Upper lobe of left lung (tissue), 6 donors: ENCODE results near the gene KAZN. TPM values are rescaled to one million over a fixed set of nuclear protein-coding genes. Genes with fewer than 3 reads are reported as not detected.

Experiments
- ATAC-seq, 2 donors: fragments of 200-7000 bp; cut with Tn5 transposase; one replicate each; pipeline ENCODE4 v1.9.1; 2022; ENCODE audit warnings: mild to moderate bottlenecking in 2 of 2, moderate library complexity in 2 of 2; ENCODE audit not compliant: low FRiP score in 2 of 2
- DNase-seq, 2 donors: peaks; one replicate each; pipeline ENCODE4 v3.0.0-alpha.2; 2019 to 2020
- H3K27ac ChIP-seq, 4 donors: fragments of 200-600 bp; sonication (generic); one replicate each; pipeline ENCODE4 v1.5.1; 2016 to 2019
- H3K27me3 ChIP-seq, 4 donors: fragments of 200-600 bp; sonication (generic); one replicate each; pipeline ENCODE4 v1.5.1; 2017 to 2019
- H3K36me3 ChIP-seq, 4 donors: fragments of 200-600 bp; sonication (generic); one replicate each; pipeline ENCODE4 v1.5.1; 2016 to 2019
- H3K4me1 ChIP-seq, 4 donors: fragments of 200-600 bp; sonication (generic); one replicate each; pipeline ENCODE4 v1.5.1; 2018 to 2019
- H3K4me3 ChIP-seq, 4 donors: fragments of 200-600 bp; sonication (generic); one replicate each; pipeline ENCODE4 v1.5.1; 2017 to 2019; ENCODE audit warnings: mild to moderate bottlenecking in 2 of 4, moderate library complexity in 1 of 4
- H3K9me3 ChIP-seq, 4 donors: fragments of 200-600 bp; sonication (generic); one replicate each; pipeline ENCODE4 v1.5.1; 2018 to 2019
- EP300 ChIP-seq, 4 donors: sonication (generic); formaldehyde crosslinking; IDR thresholded peaks; one replicate each; pipeline ENCODE4 v1.5.1; 2017; ENCODE audit warnings: antibody characterized with exemption in 4 of 4, control low read depth in 2 of 4
- POLR2A ChIP-seq, 4 donors: fragments of 450-650 bp; IDR thresholded peaks; one replicate each; pipeline ENCODE4 v1.5.1; 2016 to 2017; ENCODE audit warnings: antibody characterized with exemption in 4 of 4, mild to moderate bottlenecking in 2 of 4
- POLR2AphosphoS5 ChIP-seq, 2 donors: sonication (generic); formaldehyde crosslinking; IDR thresholded peaks; one replicate each; pipeline ENCODE4 v1.5.1; 2017; ENCODE audit warnings: antibody characterized with exemption in 2 of 2
- WGBS, 2 donors: methylation state at CpG; one replicate each; pipeline ENCODE4 v1.1.5; 2017 to 2018; 5-methylcytosine and 5-hydroxymethylcytosine counted together
- total RNA-seq, 6 donors: library from RNA; depleted of rRNA in 4 of 6; stranded (reverse); fragments of >200 nt in 4 of 6; gene quantifications; one replicate each; pipeline versions ENCODE4 v1.1.0 to v1.2.1, GENCODE V29; 2016 to 2021
- TF ChIP-seq, protein P1 (sequence below), 6 experiments: fragments of 450-650 bp in 4 of 6; fragments of 200-600 bp in 2 of 6; sonication (generic) in 2 of 6; IDR thresholded peaks; one replicate each; pipeline ENCODE4 v1.5.1; 2016 to 2019; ENCODE audit warnings: antibody characterized with exemption in 6 of 6
- donor health status: DM: no; HTN: no; CAD: no; lungs with moderate emphysema.
- donor health status: DM: no; HTN: yes; CAD: no; lungs with severe emphysema.

The KAZN gene
- total RNA-seq, 6 donors from 2014 or later, result 11.5 to 30.0 (median 17.6) TPM

DNA sequence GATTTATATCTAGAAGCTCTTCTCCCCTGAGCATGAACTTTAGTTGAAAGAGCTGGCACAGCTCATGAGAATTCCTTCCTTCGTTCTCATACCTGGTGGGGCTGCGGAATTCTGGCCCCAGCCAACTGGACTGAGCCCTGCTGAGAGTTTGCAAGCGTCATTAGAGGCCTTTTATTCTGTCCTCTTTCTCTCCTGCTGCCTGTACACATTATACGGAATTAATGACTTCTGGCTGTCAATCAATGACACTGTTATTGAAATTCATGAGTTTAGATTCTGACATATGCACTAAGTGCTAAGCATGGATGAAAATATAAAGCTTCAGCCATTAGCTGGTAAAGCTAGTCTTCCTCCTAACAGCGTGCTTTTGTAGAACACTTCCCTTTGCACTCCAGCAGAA, 27.5 kb downstream of the KAZN start:
- 72 to 85% methylated on average over 5 of the region's 5 CpGs for WGBS, 2 donors
- Histone ChIP-seq H3K27me3 (no peaks in the 10 kb centered on the region), H3K4me1 (peaks cover 0 to 5% (median 0%) of the 10 kb centered on the region in 4 donors), H3K36me3 (no peaks in the 10 kb centered on the region), H3K4me3 (no peak overlapping the region), H3K27ac (no peak overlapping the region), H3K9me3 (peaks cover 0 to 3% (median 0%) of the 10 kb centered on the region in 4 donors)
- ATAC-seq (no peak), DNase-seq (no peak)
- TF ChIP-seq, protein P1, sequence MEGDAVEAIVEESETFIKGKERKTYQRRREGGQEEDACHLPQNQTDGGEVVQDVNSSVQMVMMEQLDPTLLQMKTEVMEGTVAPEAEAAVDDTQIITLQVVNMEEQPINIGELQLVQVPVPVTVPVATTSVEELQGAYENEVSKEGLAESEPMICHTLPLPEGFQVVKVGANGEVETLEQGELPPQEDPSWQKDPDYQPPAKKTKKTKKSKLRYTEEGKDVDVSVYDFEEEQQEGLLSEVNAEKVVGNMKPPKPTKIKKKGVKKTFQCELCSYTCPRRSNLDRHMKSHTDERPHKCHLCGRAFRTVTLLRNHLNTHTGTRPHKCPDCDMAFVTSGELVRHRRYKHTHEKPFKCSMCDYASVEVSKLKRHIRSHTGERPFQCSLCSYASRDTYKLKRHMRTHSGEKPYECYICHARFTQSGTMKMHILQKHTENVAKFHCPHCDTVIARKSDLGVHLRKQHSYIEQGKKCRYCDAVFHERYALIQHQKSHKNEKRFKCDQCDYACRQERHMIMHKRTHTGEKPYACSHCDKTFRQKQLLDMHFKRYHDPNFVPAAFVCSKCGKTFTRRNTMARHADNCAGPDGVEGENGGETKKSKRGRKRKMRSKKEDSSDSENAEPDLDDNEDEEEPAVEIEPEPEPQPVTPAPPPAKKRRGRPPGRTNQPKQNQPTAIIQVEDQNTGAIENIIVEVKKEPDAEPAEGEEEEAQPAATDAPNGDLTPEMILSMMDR (IDR thresholded peaks at IDR 0.05), result no peak
- TF ChIP-seq POLR2A (IDR thresholded peaks at IDR 0.05), result no peak
- no peak for TF ChIP-seq EP300 (IDR thresholded peaks at IDR 0.05)
- TF ChIP-seq POLR2AphosphoS5 (IDR thresholded peaks at IDR 0.05), result no peak

DNA sequence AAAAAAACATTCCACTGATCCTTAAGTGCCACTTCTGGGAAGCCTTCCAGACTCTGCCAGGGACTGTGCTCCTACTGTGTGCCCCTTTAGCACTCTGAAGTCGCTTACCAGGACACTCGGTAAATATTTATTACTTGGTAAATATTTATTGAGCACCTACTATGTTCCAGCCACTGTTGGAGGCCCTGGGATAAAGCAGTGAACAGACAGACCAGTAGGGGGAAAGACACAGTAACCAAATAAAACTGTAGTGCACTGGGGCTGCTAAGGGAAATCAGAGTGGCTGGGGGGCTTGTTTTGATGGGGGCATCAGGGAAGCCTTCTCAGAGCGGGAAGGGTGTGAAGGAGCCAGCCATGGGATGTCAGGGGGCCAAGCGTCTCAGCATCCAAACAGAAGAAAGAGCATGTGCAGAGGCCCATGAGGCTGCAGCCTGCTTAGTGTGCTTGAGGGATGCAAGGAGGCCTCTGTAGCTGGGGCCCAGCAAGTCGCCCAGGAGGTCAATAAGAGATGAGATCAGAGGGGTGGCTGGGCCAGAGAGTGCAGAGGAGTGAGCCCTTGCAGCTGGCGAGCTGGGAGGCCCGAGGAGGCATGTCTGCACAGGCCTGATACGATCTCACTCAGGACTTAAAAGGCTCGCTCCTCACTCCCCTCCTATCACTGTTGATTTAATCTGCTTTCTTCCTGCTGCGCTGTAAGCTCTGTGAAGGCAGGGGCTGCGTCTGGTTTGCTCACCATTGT, 28.6 kb downstream of the KAZN start:
- peak overlapping the region in 2 of 4 donors; percentile 16 to 27 for H3K27ac ChIP-seq
- H3K27me3 ChIP-seq, result no peaks in the 10 kb centered on the region
- DNase-seq (no peak), ATAC-seq (peak; percentile 75 to 90)
- H3K9me3 ChIP-seq, result peaks cover 0 to 3% (median 0%) of the 10 kb centered on the region in 4 donors
- no peak overlapping the region for H3K4me3 ChIP-seq
- H3K4me1 ChIP-seq, result peaks cover 0 to 5% (median 0%) of the 10 kb centered on the region in 4 donors
- TF ChIP-seq POLR2A (IDR thresholded peaks at IDR 0.05) (no peak), EP300 (IDR thresholded peaks at IDR 0.05) (no peak)
- TF ChIP-seq, protein P1 (IDR thresholded peaks at IDR 0.05), result no peak
- WGBS, 2 donors, result 61 to 63% methylated on average over 8 to 11 of the region's 11 CpGs
- no peaks in the 10 kb centered on the region for H3K36me3 ChIP-seq

DNA sequence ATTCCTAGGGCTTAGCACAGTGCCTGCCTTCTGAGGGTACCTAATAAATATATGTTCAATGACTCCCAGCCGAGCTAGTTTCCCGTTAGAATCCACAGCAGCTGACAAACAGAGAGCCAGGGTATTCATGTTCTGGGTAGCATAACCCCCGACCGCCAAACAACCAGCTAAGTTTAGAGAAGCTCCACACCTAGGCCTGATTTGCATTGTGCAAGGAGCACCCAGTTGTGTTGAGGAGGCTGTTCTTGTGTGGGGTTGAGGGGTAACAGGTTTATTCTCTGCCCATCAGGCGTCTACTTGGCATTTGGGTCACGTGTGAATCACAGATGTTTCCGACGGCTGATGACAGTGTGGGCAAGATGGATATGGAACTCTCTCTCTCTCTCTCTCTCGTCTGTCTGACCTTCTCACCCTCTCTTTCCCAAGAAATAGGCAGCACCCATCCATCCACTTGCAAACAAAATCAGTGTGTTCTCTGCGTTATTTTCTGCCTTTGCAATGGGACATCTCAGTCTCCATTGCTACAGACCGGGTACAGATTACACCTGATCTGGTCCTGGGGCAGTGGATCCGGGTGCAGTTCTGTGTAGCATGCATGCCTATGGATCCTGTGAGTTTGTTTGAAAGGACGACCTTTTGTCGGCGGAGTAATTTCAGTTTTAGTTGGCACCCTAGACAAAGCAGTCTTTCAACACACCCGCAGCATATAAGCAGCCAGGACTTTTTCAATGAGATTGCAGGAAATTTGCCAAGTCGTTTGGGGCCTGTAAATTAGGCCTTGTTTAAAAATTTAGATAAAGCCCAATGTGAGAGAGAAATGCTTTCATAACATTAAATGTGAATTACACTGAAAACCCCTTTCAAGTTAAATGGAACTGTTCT, 29.4 kb downstream of the KAZN start:
- Histone ChIP-seq H3K36me3 (no peaks in the 10 kb centered on the region), H3K27ac (peak overlapping the region in 2 of 4 donors; percentile 16 to 27), H3K4me1 (peaks cover 0 to 5% (median 0%) of the 10 kb centered on the region in 4 donors), H3K9me3 (peaks cover 0 to 3% (median 0%) of the 10 kb centered on the region in 4 donors), H3K27me3 (no peaks in the 10 kb centered on the region), H3K4me3 (no peak overlapping the region)
- TF ChIP-seq, protein P1 (IDR thresholded peaks at IDR 0.05), result no peak
- TF ChIP-seq POLR2A (IDR thresholded peaks at IDR 0.05) (no peak), POLR2AphosphoS5 (IDR thresholded peaks at IDR 0.05) (no peak), EP300 (IDR thresholded peaks at IDR 0.05) (no peak)
- ATAC-seq (peak in 1 of 2 donors; percentile 20), DNase-seq (no peak)
- WGBS, 2 donors, result 35 to 59% methylated on average over 15 to 17 of the region's 17 CpGs

DNA sequence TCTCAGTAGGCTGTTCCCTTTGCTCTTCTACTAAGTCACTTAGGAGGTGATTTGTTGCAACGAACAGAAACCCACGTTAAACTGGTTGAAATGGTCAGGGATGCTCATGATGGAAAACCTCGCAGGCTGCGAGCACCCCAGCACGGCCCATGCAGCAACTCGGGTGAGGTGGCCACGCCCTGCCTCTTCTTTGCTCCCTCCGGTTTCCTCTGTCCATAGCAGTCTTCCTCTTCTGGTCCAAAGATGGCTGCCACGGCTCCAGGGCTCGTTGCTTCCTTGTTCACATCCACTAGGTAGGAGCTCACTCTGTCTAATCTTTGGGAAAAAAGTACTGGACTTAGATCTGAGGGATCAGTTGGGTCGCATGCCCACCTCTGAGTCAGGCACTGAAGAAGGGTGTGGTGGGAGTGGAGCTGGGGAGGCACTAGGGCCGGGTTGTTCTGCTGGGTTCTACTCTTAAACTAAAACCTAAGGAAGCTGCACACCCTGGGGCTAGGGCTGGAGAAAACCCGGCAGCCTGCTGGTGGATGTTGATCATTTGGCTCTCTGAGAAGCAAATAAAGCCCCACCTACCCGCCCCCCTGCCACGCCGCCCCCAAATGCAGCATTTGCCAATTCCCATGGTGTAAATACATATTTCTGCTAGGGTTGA, 31.0 kb downstream of the KAZN start:
- H3K27ac ChIP-seq, result no peak overlapping the region
- no peak for DNase-seq
- WGBS, 2 donors, result 89 to 91% methylated on average over 13 to 16 of the region's 16 CpGs
- no peak overlapping the region for H3K4me3 ChIP-seq
- H3K36me3 ChIP-seq, result no peaks in the 10 kb centered on the region
- TF ChIP-seq, protein P1 (IDR thresholded peaks at IDR 0.05), result no peak
- TF ChIP-seq EP300 (IDR thresholded peaks at IDR 0.05), result no peak
- H3K4me1 ChIP-seq, result peaks cover 0 to 5% (median 0%) of the 10 kb centered on the region in 4 donors
- H3K9me3 ChIP-seq, result no peaks in the 10 kb centered on the region
- ATAC-seq, result no peak
- no peaks in the 10 kb centered on the region for H3K27me3 ChIP-seq
